ENCODE measurements around the gene C4orf33. TPM values are rescaled to one million over a fixed set of nuclear protein-coding genes. Genes with fewer than 3 reads are reported as not detected.
"Not testable (repeated sequence)": the region's sequence is repeated elsewhere in the genome, so short reads cannot be mapped to it uniquely, and the experiment has no call there.

Gene C4orf33
- polyA plus RNA-seq, 2 donors, result 9.1 to 12.8 TPM

DNA sequence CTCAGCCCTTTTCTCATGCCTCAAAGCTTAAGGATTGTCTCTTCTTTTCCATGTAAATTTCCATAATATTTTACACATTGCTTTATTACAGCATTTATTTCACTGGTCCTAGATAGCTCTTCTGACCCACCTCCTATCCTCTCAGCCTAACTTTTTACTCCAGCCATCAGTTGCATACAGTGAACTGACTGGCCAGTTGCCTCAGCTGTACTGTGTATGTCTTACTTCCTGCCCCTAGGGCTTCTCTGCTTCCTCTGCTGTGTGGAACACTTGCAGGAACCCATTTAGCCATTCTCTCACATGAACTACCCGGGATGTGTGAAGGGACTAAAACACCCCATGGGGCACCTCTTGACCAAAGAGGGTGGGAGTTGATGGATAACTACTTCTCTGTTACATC, 18.0 kb downstream of the C4orf33 start:
- WGBS, 2 donors, result 78 to 79% methylated on average over 1 of the region's 1 CpG
- no peaks in the 10 kb centered on the region for H3K9me3 ChIP-seq (ENCODE audit: control insufficient read depth in 2 of 2, insufficient read depth in 1 of 2, low read depth in 1 of 2, low read length in 1 of 2)
- no peak overlapping the region for H3K27ac ChIP-seq (ENCODE audit: low read depth in 2 of 2, low read length in 1 of 2)
- H3K4me3 ChIP-seq (ENCODE audit: low read depth in 1 of 2, low read length in 2 of 2), result no peak overlapping the region
- H3K27me3 ChIP-seq (ENCODE audit: control insufficient read depth in 1 of 2, insufficient read depth in 2 of 2, low read length in 2 of 2), result no peaks in the 10 kb centered on the region
- H3K4me1 ChIP-seq (ENCODE audit: control insufficient read depth in 2 of 2, insufficient read depth in 2 of 2, low read length in 1 of 2), result no peaks in the 10 kb centered on the region
- peaks cover 0 to 6% of the 10 kb centered on the region in 2 donors for H3K36me3 ChIP-seq (ENCODE audit: control insufficient read depth in 2 of 2, insufficient read depth in 2 of 2, low read length in 1 of 2)

DNA sequence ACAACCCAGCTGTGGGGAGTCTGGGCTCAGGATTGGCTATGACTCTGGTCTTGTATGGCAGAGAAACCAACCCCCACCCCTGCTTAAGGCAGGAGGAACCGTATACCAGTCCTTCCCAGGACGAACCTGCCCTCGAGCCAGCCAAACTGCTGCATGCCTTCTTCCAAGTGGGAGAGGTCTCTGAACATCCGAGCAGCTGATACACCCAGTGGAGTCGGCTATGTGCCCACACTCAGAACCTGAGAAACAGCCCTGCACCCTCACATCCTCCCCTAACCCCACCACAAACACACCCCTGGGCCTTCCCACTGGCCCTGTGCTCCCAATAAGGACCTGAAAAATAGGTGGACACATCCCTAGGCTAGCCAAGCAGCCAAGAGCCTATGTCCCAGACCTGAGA, 21.8 kb downstream of the C4orf33 start:
- Histone ChIP-seq H3K4me1 (ENCODE audit: control insufficient read depth in 2 of 2, insufficient read depth in 2 of 2, low read length in 1 of 2) (no peaks in the 10 kb centered on the region), H3K36me3 (ENCODE audit: control insufficient read depth in 2 of 2, insufficient read depth in 2 of 2, low read length in 1 of 2) (peaks cover 0 to 4% of the 10 kb centered on the region in 2 donors), H3K4me3 (ENCODE audit: low read depth in 1 of 2, low read length in 2 of 2) (no peak overlapping the region), H3K9me3 (ENCODE audit: control insufficient read depth in 2 of 2, insufficient read depth in 1 of 2, low read depth in 1 of 2, low read length in 1 of 2) (no peaks in the 10 kb centered on the region), H3K27me3 (ENCODE audit: control insufficient read depth in 1 of 2, insufficient read depth in 2 of 2, low read length in 2 of 2) (no peaks in the 10 kb centered on the region), H3K27ac (ENCODE audit: low read depth in 2 of 2, low read length in 1 of 2) (no peak overlapping the region)
- 94 to 96% methylated on average over 5 of the region's 5 CpGs for WGBS, 2 donors

DNA sequence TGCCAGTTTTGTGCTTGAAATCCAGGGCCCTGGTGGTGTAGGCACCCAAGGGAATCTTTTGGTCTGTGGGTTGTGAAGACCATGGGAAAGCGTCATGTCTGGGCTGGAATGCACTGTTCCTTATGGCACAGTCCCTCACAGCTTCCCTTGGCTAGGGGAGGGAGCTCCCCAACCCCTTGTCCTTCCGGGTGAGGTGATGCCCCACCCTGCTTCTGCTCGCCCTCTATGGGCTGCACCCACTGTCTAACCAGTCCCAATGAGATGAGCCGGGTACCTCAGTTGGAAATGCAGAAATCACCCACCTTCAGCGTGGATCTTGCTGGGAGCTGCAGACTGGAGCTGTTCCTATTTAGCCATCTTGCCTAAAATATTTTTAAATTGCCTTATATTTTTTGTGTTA, 30.7 kb downstream of the C4orf33 start:
- not testable (repeated sequence) for H3K4me3 ChIP-seq (ENCODE audit: low read depth in 1 of 2, low read length in 2 of 2); H3K9me3 ChIP-seq (ENCODE audit: control insufficient read depth in 2 of 2, insufficient read depth in 1 of 2, low read depth in 1 of 2, low read length in 1 of 2); H3K4me1 ChIP-seq (ENCODE audit: control insufficient read depth in 2 of 2, insufficient read depth in 2 of 2, low read length in 1 of 2); H3K36me3 ChIP-seq (ENCODE audit: control insufficient read depth in 2 of 2, insufficient read depth in 2 of 2, low read length in 1 of 2); H3K27ac ChIP-seq (ENCODE audit: low read depth in 2 of 2, low read length in 1 of 2); H3K27me3 ChIP-seq (ENCODE audit: control insufficient read depth in 1 of 2, insufficient read depth in 2 of 2, low read length in 2 of 2)
- 93% methylated on average over 5 of the region's 5 CpGs for WGBS, 2 donors

DNA sequence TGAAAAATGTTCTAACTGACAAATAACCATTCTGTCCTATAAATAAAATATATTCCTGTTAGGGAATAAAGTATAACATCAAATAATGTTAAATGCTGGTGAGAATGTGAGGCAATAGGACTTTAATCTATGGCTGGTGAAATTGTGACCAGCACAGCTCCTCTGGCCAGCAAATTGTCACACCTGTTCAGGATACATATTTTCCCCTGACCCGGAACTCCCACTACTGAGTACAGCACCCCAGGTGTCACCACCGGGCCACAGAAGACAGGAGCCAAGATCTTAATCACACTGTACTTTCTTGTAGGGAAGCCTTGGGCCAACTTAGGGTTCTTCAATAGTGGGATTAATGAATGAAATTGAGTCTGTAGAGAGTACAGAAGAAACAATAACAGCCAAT, 33.2 kb downstream of the C4orf33 start:
- Histone ChIP-seq H3K9me3 (ENCODE audit: control insufficient read depth in 2 of 2, insufficient read depth in 1 of 2, low read depth in 1 of 2, low read length in 1 of 2) (peaks cover 0 to 3% of the 10 kb centered on the region in 2 donors), H3K27ac (ENCODE audit: low read depth in 2 of 2, low read length in 1 of 2) (no peak overlapping the region), H3K4me3 (ENCODE audit: low read depth in 1 of 2, low read length in 2 of 2) (no peak overlapping the region), H3K36me3 (ENCODE audit: control insufficient read depth in 2 of 2, insufficient read depth in 2 of 2, low read length in 1 of 2) (no peaks in the 10 kb centered on the region), H3K27me3 (ENCODE audit: control insufficient read depth in 1 of 2, insufficient read depth in 2 of 2, low read length in 2 of 2) (peaks cover 0 to 2% of the 10 kb centered on the region in 2 donors), H3K4me1 (ENCODE audit: control insufficient read depth in 2 of 2, insufficient read depth in 2 of 2, low read length in 1 of 2) (no peaks in the 10 kb centered on the region)
- WGBS, 2 donors, result 71 to 85% methylated on average over 2 of the region's 2 CpGs

DNA sequence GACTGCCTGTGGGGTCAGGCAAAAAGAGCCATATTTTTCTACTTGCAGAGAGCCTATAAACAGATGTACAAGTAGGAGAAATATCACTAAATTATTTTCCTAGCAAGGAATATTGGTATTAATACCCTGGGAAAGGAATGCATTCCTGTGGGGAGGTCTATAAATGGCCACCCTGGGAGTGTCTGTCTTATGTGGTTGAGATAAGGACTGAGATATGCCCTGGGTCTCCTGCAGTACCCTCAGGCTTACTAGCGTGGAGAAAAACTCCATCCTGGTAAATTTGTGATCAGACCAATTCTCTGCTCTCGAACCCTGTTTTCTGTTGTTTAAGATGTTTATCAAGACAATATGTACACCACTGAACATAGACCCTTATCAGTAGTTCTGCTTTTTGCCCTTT, 35.4 kb downstream of the C4orf33 start:
- Histone ChIP-seq H3K27ac (ENCODE audit: low read depth in 2 of 2, low read length in 1 of 2) (no peak overlapping the region), H3K4me3 (ENCODE audit: low read depth in 1 of 2, low read length in 2 of 2) (no peak overlapping the region), H3K4me1 (ENCODE audit: control insufficient read depth in 2 of 2, insufficient read depth in 2 of 2, low read length in 1 of 2) (no peaks in the 10 kb centered on the region), H3K27me3 (ENCODE audit: control insufficient read depth in 1 of 2, insufficient read depth in 2 of 2, low read length in 2 of 2) (no peaks in the 10 kb centered on the region), H3K36me3 (ENCODE audit: control insufficient read depth in 2 of 2, insufficient read depth in 2 of 2, low read length in 1 of 2) (no peaks in the 10 kb centered on the region), H3K9me3 (ENCODE audit: control insufficient read depth in 2 of 2, insufficient read depth in 1 of 2, low read depth in 1 of 2, low read length in 1 of 2) (peaks cover 0 to 5% of the 10 kb centered on the region in 2 donors)
- WGBS, 2 donors, result 83 to 86% methylated on average over 2 of the region's 2 CpGs

DNA sequence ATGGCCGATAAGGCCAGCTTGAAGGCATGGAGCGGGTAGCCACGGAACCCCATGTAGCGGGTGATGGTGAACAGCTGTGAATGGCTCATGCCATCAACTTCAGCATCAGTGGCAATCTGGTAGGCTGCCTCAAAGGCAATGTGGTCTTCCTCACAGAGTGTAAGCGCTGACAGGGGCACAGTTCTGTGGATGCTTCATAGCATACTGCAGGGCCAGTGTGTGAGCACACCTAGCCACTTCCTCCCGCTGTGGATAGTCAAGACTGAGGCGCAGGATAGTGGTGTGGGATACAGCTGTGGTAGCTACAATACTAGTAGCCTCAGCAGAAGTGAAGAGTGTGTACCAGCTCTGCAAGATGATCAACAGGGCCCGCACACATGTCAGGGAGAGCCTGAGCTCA, 40.5 kb downstream of the C4orf33 start:
- no peaks in the 10 kb centered on the region for H3K4me1 ChIP-seq (ENCODE audit: control insufficient read depth in 2 of 2, insufficient read depth in 2 of 2, low read length in 1 of 2)
- 87 to 92% methylated on average over 8 of the region's 8 CpGs for WGBS, 2 donors
- H3K27me3 ChIP-seq (ENCODE audit: control insufficient read depth in 1 of 2, insufficient read depth in 2 of 2, low read length in 2 of 2), result no peaks in the 10 kb centered on the region
- H3K27ac ChIP-seq (ENCODE audit: low read depth in 2 of 2, low read length in 1 of 2), result no peak overlapping the region
- H3K36me3 ChIP-seq (ENCODE audit: control insufficient read depth in 2 of 2, insufficient read depth in 2 of 2, low read length in 1 of 2), result no peaks in the 10 kb centered on the region
- H3K9me3 ChIP-seq (ENCODE audit: control insufficient read depth in 2 of 2, insufficient read depth in 1 of 2, low read depth in 1 of 2, low read length in 1 of 2), result peaks cover 0 to 7% of the 10 kb centered on the region in 2 donors
- no peak overlapping the region for H3K4me3 ChIP-seq (ENCODE audit: low read depth in 1 of 2, low read length in 2 of 2)

DNA sequence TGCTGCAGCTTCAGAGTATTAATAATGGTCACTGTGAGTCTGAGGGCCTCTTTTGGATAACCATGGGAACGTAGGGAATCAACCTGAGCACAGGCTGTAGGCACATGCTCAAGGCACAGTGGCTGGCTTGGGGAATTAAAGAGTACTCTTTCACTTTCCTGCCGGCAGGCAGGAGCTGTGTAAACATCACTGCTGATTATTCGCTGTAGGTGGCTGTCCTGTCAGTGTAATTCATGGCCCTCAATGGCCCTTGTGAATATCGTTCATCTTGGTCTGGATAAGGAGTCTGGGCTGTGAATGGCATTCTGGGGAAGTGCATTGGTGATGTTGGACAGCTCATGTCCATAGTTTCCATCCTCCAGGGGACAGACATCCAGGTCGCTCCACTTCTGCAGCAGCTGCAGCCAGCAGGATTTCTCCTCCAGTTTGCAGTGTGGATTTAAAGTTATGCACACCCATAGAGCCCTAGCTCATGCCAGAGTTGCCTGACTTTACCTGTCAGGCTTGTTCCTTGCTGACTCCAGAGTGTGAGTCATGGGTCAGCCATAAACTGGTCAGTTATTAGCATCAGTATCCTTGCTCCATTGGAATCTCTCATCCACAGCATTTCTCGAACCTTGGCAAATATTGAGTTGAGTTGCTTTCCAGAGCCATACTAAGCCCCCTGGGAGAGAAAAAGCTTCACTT, 43.0 kb downstream of the C4orf33 start:
- Histone ChIP-seq H3K4me1 (ENCODE audit: control insufficient read depth in 2 of 2, insufficient read depth in 2 of 2, low read length in 1 of 2) (no peaks in the 10 kb centered on the region), H3K27me3 (ENCODE audit: control insufficient read depth in 1 of 2, insufficient read depth in 2 of 2, low read length in 2 of 2) (peaks cover 0 to 2% of the 10 kb centered on the region in 2 donors), H3K4me3 (ENCODE audit: low read depth in 1 of 2, low read length in 2 of 2) (no peak overlapping the region), H3K27ac (ENCODE audit: low read depth in 2 of 2, low read length in 1 of 2) (no peak overlapping the region), H3K9me3 (ENCODE audit: control insufficient read depth in 2 of 2, insufficient read depth in 1 of 2, low read depth in 1 of 2, low read length in 1 of 2) (peaks cover 0 to 4% of the 10 kb centered on the region in 2 donors), H3K36me3 (ENCODE audit: control insufficient read depth in 2 of 2, insufficient read depth in 2 of 2, low read length in 1 of 2) (no peaks in the 10 kb centered on the region)
- 49 to 51% methylated on average over 6 of the region's 6 CpGs for WGBS, 2 donors

DNA sequence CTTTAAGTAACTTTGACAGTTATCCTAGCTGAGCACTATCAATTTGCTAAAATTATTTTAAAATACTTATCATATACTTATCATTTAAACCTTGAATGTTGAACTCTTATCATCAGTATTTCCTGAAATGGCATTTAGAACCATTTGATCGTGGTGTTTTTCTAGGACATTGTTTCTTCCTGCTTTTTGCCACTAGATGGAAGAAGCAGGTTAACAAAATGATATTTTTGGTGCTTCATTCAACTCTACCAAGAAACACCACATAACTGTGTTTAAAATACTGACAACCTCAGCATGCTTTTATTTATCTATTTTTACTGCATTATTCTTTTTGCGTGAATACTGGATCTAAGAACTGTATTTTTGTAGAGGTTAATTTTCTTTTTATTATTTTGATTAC, 44.6 kb downstream of the C4orf33 start:
- Histone ChIP-seq H3K4me3 (ENCODE audit: low read depth in 1 of 2, low read length in 2 of 2) (no peak overlapping the region), H3K9me3 (ENCODE audit: control insufficient read depth in 2 of 2, insufficient read depth in 1 of 2, low read depth in 1 of 2, low read length in 1 of 2) (peaks cover 0 to 4% of the 10 kb centered on the region in 2 donors), H3K27ac (ENCODE audit: low read depth in 2 of 2, low read length in 1 of 2) (no peak overlapping the region), H3K4me1 (ENCODE audit: control insufficient read depth in 2 of 2, insufficient read depth in 2 of 2, low read length in 1 of 2) (no peaks in the 10 kb centered on the region), H3K27me3 (ENCODE audit: control insufficient read depth in 1 of 2, insufficient read depth in 2 of 2, low read length in 2 of 2) (peaks cover 0 to 2% of the 10 kb centered on the region in 2 donors), H3K36me3 (ENCODE audit: control insufficient read depth in 2 of 2, insufficient read depth in 2 of 2, low read length in 1 of 2) (no peaks in the 10 kb centered on the region)
- WGBS, 2 donors, result 60 to 69% methylated on average over 2 of the region's 2 CpGs

DNA sequence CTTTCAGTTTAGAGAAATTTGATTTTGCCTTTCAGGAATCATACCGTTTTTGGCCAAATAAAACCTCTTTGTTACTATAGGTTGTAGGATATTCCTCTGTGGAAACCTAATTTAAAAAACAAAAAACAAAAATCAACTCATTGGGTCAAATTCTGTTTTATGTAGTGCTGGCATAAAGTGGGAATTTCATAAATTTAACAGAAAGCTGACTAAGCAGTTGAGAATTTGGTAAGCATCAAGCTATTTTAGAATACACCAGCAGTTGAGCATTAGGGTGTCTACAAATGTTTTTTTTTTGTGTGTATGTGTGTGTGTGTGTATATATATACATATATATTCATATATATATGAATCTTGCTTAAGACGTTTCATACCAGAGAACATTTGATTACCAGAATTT, 47.4 kb downstream of the C4orf33 start:
- no peaks in the 10 kb centered on the region for H3K36me3 ChIP-seq (ENCODE audit: control insufficient read depth in 2 of 2, insufficient read depth in 2 of 2, low read length in 1 of 2)
- H3K9me3 ChIP-seq (ENCODE audit: control insufficient read depth in 2 of 2, insufficient read depth in 1 of 2, low read depth in 1 of 2, low read length in 1 of 2), result no peaks in the 10 kb centered on the region
- no peak overlapping the region for H3K4me3 ChIP-seq (ENCODE audit: low read depth in 1 of 2, low read length in 2 of 2)
- no peak overlapping the region for H3K27ac ChIP-seq (ENCODE audit: low read depth in 2 of 2, low read length in 1 of 2)
- peaks cover 0 to 2% of the 10 kb centered on the region in 2 donors for H3K27me3 ChIP-seq (ENCODE audit: control insufficient read depth in 1 of 2, insufficient read depth in 2 of 2, low read length in 2 of 2)
- WGBS, 2 donors, result 30 to 33% methylated on average over 2 of the region's 2 CpGs
- H3K4me1 ChIP-seq (ENCODE audit: control insufficient read depth in 2 of 2, insufficient read depth in 2 of 2, low read length in 1 of 2), result no peaks in the 10 kb centered on the region

DNA sequence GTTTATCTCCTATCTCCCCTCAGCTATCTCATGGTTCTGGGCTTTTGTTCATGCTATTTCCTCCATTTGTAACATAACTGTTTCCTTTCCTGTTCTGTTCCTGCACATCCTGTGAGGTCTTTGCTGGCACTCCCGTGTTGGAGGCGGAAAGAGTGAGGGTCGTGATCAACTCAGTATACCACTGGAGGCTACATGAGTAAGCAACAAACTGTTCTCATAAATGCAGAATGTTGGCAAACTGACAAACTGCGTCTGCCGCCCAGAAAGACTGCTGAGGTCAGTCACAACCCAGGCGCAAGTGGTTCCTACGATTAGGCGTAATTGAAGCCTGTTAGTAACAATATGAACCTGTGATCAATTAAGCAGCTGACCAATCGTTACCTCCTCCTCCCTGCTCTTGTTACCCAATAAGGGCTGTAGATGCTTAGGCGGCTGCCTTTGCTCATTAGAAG, 48.8 kb downstream of the C4orf33 start:
- 71 to 76% methylated on average over 10 of the region's 10 CpGs for WGBS, 2 donors
- no peak overlapping the region for H3K4me3 ChIP-seq (ENCODE audit: low read depth in 1 of 2, low read length in 2 of 2)
- no peaks in the 10 kb centered on the region for H3K36me3 ChIP-seq (ENCODE audit: control insufficient read depth in 2 of 2, insufficient read depth in 2 of 2, low read length in 1 of 2)
- H3K4me1 ChIP-seq (ENCODE audit: control insufficient read depth in 2 of 2, insufficient read depth in 2 of 2, low read length in 1 of 2), result no peaks in the 10 kb centered on the region
- H3K9me3 ChIP-seq (ENCODE audit: control insufficient read depth in 2 of 2, insufficient read depth in 1 of 2, low read depth in 1 of 2, low read length in 1 of 2), result no peaks in the 10 kb centered on the region
- peaks cover 2% of the 10 kb centered on the region in 2 donors for H3K27me3 ChIP-seq (ENCODE audit: control insufficient read depth in 1 of 2, insufficient read depth in 2 of 2, low read length in 2 of 2)
- no peak overlapping the region for H3K27ac ChIP-seq (ENCODE audit: low read depth in 2 of 2, low read length in 1 of 2)

Data from esophagus (tissue), 2 donors.